Transverse colon (tissue), 3 donors: ENCODE results near the gene KIF1A.

Experiments used
- POLR2A ChIP-seq: fragments of 450-650 bp; IDR thresholded peaks from one replicate; pipeline ENCODE4 v1.6.1; 2016; ENCODE audit warnings: antibody characterized with exemption, mild to moderate bottlenecking, moderate library complexity
- TF ChIP-seq, protein P1 (sequence below), 5 experiments: fragments of 200-600 bp in 3 of 5; fragments of 450-650 bp in 2 of 5; sonication (generic) in 3 of 5; IDR thresholded peaks; 1 replicate in 2 of 5; 2 replicates in 3 of 5; pipeline ENCODE4 v1.5.1; 2016 to 2017; ENCODE audit warnings: antibody characterized with exemption in 5 of 5, inconsistent platforms in 3 of 5, mild to moderate bottlenecking in 2 of 5, moderate library complexity in 1 of 5

DNA sequence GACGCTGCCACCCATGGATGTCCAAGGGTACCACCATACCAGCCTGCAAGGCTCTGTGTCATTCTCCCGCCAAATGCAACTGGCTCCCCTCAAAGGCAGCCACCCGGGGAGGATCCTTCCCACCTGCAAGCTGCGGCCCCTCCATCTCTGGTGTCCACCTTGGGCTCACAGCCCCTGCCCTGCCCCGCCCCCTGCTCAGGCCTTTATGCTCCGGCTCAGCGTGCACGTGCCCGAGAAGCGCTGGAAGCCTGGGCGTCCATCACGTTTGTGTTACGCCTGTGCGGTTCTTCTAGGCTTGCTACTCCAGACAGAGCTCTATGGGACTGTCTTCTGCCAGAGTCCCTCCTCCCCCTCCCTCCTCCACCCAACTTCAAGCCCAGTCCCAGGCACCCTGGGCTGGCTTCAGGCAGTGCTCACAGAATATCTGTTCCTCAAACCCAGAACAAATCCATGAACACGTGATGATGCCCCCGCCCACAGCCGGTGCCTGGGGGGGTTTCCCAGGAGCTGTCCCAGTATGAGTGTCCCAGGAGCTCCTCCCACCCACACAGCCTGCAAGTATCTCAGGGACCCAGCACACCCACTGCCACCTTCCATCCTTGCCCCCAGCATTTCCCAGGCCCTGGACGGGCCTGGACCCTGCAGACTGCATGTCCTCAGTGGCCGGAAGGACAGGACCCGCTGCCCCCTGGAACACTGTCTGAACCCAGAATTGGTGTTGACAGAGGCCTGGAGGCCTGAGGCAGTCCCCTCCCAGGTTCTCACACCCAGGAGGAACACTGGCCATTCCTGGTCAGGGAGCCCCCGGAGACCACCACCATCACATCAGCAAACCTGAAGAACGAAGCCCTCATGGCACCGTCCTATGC is 30.3 kb downstream of the KIF1A start:
- TF ChIP-seq, protein P1, sequence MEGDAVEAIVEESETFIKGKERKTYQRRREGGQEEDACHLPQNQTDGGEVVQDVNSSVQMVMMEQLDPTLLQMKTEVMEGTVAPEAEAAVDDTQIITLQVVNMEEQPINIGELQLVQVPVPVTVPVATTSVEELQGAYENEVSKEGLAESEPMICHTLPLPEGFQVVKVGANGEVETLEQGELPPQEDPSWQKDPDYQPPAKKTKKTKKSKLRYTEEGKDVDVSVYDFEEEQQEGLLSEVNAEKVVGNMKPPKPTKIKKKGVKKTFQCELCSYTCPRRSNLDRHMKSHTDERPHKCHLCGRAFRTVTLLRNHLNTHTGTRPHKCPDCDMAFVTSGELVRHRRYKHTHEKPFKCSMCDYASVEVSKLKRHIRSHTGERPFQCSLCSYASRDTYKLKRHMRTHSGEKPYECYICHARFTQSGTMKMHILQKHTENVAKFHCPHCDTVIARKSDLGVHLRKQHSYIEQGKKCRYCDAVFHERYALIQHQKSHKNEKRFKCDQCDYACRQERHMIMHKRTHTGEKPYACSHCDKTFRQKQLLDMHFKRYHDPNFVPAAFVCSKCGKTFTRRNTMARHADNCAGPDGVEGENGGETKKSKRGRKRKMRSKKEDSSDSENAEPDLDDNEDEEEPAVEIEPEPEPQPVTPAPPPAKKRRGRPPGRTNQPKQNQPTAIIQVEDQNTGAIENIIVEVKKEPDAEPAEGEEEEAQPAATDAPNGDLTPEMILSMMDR (IDR thresholded peaks at IDR 0.05) = no peak
- TF ChIP-seq POLR2A = no peak
